K562 (cell line): ENCODE results near the gene DCUN1D2. TPM values are rescaled to one million over a fixed set of nuclear protein-coding genes. Genes with fewer than 3 reads are reported as not detected.

ENCODE experiments used
- ATF1 ChIP-seq, 2 experiments: fragments of 450-650 bp in 1 of 2; IDR thresholded peaks; 2 replicates each; pipeline ENCODE4 v1.6.1; 2016; ENCODE audit warnings: missing compliant biosample characterization in 1 of 2, missing genetic modification characterization in 1 of 2
- ATF7 ChIP-seq: fragments of 450-650 bp; IDR thresholded peaks from 2 replicates; pipeline ENCODE4 v1.7.1; 2014; ENCODE audit warnings: mild to moderate bottlenecking, moderate library complexity
- BACH1 ChIP-seq: fragments of 200-800 bp; sonication (Bioruptor generic); IDR thresholded peaks from 2 replicates; pipeline ENCODE4 v1.6.1; 2016; ENCODE audit warnings: missing genetic modification characterization, missing compliant biosample characterization
- BHLHE40 ChIP-seq: IDR thresholded peaks from 2 replicates; pipeline ENCODE4 v1.6.1; 2011; ENCODE audit warnings: low read length, improper control_type of control experiment
- CBX1 ChIP-seq: sonication (generic); IDR thresholded peaks from 2 replicates; pipeline ENCODE4 v1.6.1; 2016; ENCODE audit warnings: antibody characterized with exemption, low read depth, mild to moderate bottlenecking
- CBX2 ChIP-seq: fragments of 200-600 bp; sonication (generic); IDR thresholded peaks from one replicate; pipeline ENCODE4 v1.6.1; 2012; ENCODE audit warnings: mild to moderate bottlenecking, low read length, inconsistent platforms; ENCODE audit not compliant: insufficient read depth, poor library complexity, severe bottlenecking
- CBX5 ChIP-seq: IDR thresholded peaks from 2 replicates; pipeline ENCODE4 v1.6.1; 2014; ENCODE audit warnings: low read depth, borderline replicate concordance
- CSDE1 ChIP-seq, 2 experiments: fragments of 450-650 bp; IDR thresholded peaks; 2 replicates each; pipeline ENCODE4 v1.6.1; 2016; ENCODE audit warnings: mild to moderate bottlenecking in 1 of 2
- DIDO1 ChIP-seq: fragments of 450-650 bp; IDR thresholded peaks from 2 replicates; pipeline ENCODE4 v1.6.1; 2016; ENCODE audit warnings: low read depth, missing biosample characterization, missing genetic modification characterization
- ESRRA ChIP-seq: fragments of 450-650 bp; IDR thresholded peaks from 2 replicates; pipeline ENCODE4 v1.6.1; 2014; ENCODE audit warnings: low read depth, mild to moderate bottlenecking, moderate library complexity, borderline replicate concordance
- HNRNPUL1 ChIP-seq: fragments of 200-400 bp; formaldehyde crosslinking; IDR thresholded peaks from 2 replicates; pipeline ENCODE4 v1.6.1; 2017; ENCODE audit warnings: low read length
- POLR3G ChIP-seq: IDR thresholded peaks from 2 replicates; pipeline ENCODE4 v1.6.1; 2011; ENCODE audit not compliant: insufficient read length, insufficient replicate concordance; ENCODE audit errors: extremely low read depth
- PTBP1 ChIP-seq: fragments of 200-400 bp; formaldehyde crosslinking; IDR thresholded peaks from 2 replicates; pipeline ENCODE4 v1.6.1; 2017; ENCODE audit warnings: low read depth, low read length
- PYGO2 ChIP-seq: fragments of 450-650 bp; IDR thresholded peaks from 2 replicates; pipeline ENCODE4 v1.6.1; 2016; ENCODE audit warnings: mild to moderate bottlenecking, missing genetic modification characterization, moderate library complexity, missing compliant biosample characterization
- RCOR1 ChIP-seq, 2 experiments: IDR thresholded peaks; 2 replicates each; pipeline ENCODE4 v1.6.1; 2012; ENCODE audit warnings: low read depth in 2 of 2, low read length in 2 of 2, borderline replicate concordance in 1 of 2, improper control_type of control experiment in 1 of 2
- SMAD4 ChIP-seq: fragments of 250-450 bp; sonication (Bioruptor Pico); conservative IDR thresholded peaks from 2 replicates; pipeline ENCODE4 v1.8.0; 2021; ENCODE audit warnings: inconsistent platforms, mild to moderate bottlenecking, moderate library complexity
- SMARCA4 ChIP-seq: fragments of 450-650 bp; IDR thresholded peaks from 2 replicates; pipeline ENCODE4 v1.6.1; 2016
- SUPT5H ChIP-seq: fragments of 450-650 bp; IDR thresholded peaks from 2 replicates; pipeline ENCODE4 v1.6.1; 2016
- TBP ChIP-seq: optimal IDR thresholded peaks from 2 replicates; pipeline ENCODE3; 2011; ENCODE audit warnings: low read depth, low read length, improper control_type of control experiment
- TRIM24 ChIP-seq, 2 experiments: fragments of 450-650 bp; IDR thresholded peaks; 2 replicates each; pipeline ENCODE4 v1.6.1; 2016
- ZNF121 ChIP-seq: sonication (generic); formaldehyde crosslinking; conservative IDR thresholded peaks from 2 replicates; pipeline ENCODE4 v1.8.0; 2022; ENCODE audit warnings: missing genetic modification reagents
- ZNF696 ChIP-seq: fragments of 250-450 bp; sonication (Bioruptor Pico); conservative IDR thresholded peaks from 2 replicates; pipeline ENCODE4 v1.4.0; 2020; ENCODE audit warnings: mild to moderate bottlenecking, moderate library complexity
- ZNF717 ChIP-seq: fragments of 250-450 bp; sonication (Bioruptor Pico); IDR thresholded peaks from 2 replicates; pipeline ENCODE4 v1.5.0; 2021
- ZNF766 ChIP-seq: fragments of 200-800 bp; sonication (Bioruptor generic); conservative IDR thresholded peaks from 2 replicates; pipeline ENCODE4 v1.6.1; 2016; ENCODE audit warnings: missing genetic modification characterization, missing compliant biosample characterization
- polyA plus RNA-seq, 8 experiments: library from polyadenylated mRNA; depleted of rRNA in 4 of 8; stranded (reverse) in 5 of 8; unstranded in 3 of 8; fragments of >200 nt; fragmentation: Nextera tagmentation in 2 of 8; fragmentation: Illumina TruSeq in 1 of 8; extraction: Ambion mirVana in 2 of 8; extraction: Trizol in 1 of 8; gene quantifications; 2 replicates each; pipeline versions ENCODE4 v1.2.1 to v1.2.3, GENCODE V29; 2011 to 2014; ENCODE audit warnings: inconsistent platforms in 1 of 8, missing spikeins in 1 of 8
- total RNA-seq, 7 experiments: library from RNA; depleted of rRNA in 6 of 7; stranded (reverse); fragments of >200 nt in 6 of 7; fragmentation: Illumina TruSeq in 2 of 7; extraction: Trizol in 2 of 7; gene quantifications; 2 replicates each; pipeline versions ENCODE4 v1.2.1 to v1.2.3, GENCODE V29; 2011 to 2021; ENCODE audit warnings: low replicate concordance in 1 of 7
- TF ChIP-seq, protein P1 (sequence below), 2 experiments: fragments of 450-650 bp in 1 of 2; IDR thresholded peaks; 2 replicates each; pipeline ENCODE4 v1.6.1; 2011 to 2017; ENCODE audit warnings: low read depth in 2 of 2, antibody characterized with exemption in 1 of 2, borderline replicate concordance in 1 of 2, low read length in 1 of 2, mild to moderate bottlenecking in 1 of 2, mixed read lengths in 1 of 2; ENCODE audit not compliant: control insufficient read depth in 1 of 2

DCUN1D2 gene
- total and polyA plus RNA-seq, 9 of the 15 experiments (the other 6 are each of a cell fraction or from before 2014, with no cell fraction given), result 2.1 to 16.8 (median 11.1) TPM

DNA sequence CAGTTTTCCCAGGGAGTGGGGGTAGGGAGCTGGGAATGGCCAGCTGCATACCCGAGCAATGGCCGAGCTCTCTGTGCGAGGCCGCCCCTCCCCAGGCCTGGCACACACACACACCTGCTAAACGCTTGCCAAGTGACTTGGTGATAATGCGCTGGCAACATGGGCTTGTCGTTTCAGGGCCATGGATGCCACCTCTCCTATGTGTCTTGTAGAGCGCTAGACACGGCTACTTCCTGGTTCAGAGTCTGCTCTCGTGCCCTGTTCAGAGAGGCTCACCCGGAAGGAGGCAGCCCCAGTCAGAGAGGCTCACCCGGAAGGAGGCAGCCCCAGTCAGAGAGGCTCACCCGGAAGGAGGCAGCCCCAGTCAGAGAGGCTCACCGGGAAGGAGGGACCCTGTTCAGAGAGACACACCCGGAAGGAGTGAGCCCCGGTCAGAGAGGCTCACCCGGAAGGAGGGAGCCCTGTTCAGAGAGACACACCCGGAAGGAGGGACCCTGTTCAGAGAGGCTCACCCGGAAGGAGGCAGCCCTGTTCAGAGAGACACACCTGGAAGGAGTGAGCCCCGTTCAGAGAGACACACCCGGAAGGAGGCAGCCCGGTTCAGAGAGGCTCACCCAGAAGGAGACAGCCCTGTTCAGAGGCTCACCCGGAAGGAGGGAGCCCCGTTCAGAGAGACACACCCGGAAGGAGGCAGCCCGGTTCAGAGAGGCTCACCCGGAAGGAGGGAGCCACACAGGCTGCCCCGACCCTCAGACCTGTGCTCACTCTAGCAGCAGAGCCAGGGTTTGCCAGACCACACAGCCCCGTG, 41.4 kb downstream of the DCUN1D2 start (continued):
- TF ChIP-seq CBX5 (no peak), HNRNPUL1 (no peak), TRIM24 (IDR thresholded peaks at IDR 0.05) (peak in 1 of 2 experiments; percentile 99; a peak in 2 of 4 replicates), PTBP1 (peak; percentile 63; the same call in 1 of the 2 replicates), ATF7 (peak; percentile 69), ZNF766 (CRISPR knock-in tag) (peak; percentile 72), SUPT5H (peak; percentile 59), BHLHE40 (peak; percentile 70), ZNF121 (peak; percentile 95), ESRRA (peak; percentile 51; the same call in 1 of the 2 replicates), RCOR1 (IDR thresholded peaks at IDR 0.05; ENCODE audit: borderline replicate concordance in 1 of 2, low read depth in 2 of 2, low read length in 2 of 2) (peak in 1 of 2 experiments; percentile 8; a peak in 1 of 4 replicates), CSDE1 (IDR thresholded peaks at IDR 0.05) (no peak), CBX2 (no peak), TBP (peak; percentile 51), SMARCA4 (no peak), ZNF696 (CRISPR knock-in tag) (no peak), POLR3G (no peak), PYGO2 (no peak), BACH1 (tag) (no peak), DIDO1 (tag) (peak; percentile 69; the same call in 1 of the 2 replicates), SMAD4 (CRISPR knock-in tag) (0 out of 2 replicates have a peak, but pooled peaks have one; percentile 23), ATF1 (CRISPR knock-in tag; IDR thresholded peaks at IDR 0.05) (no peak), ATF1 (tag; IDR thresholded peaks at IDR 0.05) (peak; percentile 34; the same call in 1 of the 2 replicates), ZNF717 (CRISPR knock-in tag) (no peak), CBX1 (peak; percentile 33; the same call in 1 of the 2 replicates)
- TF ChIP-seq, protein P1, sequence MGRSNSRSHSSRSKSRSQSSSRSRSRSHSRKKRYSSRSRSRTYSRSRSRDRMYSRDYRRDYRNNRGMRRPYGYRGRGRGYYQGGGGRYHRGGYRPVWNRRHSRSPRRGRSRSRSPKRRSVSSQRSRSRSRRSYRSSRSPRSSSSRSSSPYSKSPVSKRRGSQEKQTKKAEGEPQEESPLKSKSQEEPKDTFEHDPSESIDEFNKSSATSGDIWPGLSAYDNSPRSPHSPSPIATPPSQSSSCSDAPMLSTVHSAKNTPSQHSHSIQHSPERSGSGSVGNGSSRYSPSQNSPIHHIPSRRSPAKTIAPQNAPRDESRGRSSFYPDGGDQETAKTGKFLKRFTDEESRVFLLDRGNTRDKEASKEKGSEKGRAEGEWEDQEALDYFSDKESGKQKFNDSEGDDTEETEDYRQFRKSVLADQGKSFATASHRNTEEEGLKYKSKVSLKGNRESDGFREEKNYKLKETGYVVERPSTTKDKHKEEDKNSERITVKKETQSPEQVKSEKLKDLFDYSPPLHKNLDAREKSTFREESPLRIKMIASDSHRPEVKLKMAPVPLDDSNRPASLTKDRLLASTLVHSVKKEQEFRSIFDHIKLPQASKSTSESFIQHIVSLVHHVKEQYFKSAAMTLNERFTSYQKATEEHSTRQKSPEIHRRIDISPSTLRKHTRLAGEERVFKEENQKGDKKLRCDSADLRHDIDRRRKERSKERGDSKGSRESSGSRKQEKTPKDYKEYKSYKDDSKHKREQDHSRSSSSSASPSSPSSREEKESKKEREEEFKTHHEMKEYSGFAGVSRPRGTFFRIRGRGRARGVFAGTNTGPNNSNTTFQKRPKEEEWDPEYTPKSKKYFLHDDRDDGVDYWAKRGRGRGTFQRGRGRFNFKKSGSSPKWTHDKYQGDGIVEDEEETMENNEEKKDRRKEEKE (IDR thresholded peaks at IDR 0.05; ENCODE audit: borderline replicate concordance in 1 of 2, control insufficient read depth in 1 of 2, low read depth in 2 of 2, low read length in 1 of 2), result peak in 1 of 2 experiments; percentile 98; a peak in 2 of 4 replicates
